Measurements from ENCODE around the gene NLGN1.

DNA sequence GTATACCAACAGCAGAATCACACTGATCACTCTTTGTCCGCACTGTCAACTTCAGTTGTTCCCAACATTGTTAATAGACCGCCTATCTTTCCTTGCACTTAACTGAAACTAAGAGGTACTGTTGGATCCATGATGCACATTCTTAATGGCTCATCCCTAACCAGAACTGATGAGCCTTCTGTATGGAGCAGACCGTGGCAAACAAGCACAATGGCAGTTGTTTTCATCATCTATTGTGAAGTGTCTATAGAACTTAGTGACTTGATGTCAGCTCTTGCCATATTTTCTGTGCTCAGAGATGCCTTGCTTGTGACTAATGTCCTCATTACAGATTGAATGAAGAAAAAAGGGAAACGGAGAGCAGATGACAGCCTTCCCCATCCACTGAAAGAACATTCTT lies 347.4 kb downstream of the NLGN1 start:
- TF ChIP-seq CTCF (IDR thresholded peaks at IDR 0.05; ENCODE audit: poor library complexity) (no peak), EZH2 (IDR thresholded peaks at IDR 0.05; ENCODE audit: borderline replicate concordance) (no peak), EZH2phosphoT487 (IDR thresholded peaks at IDR 0.05; ENCODE audit: low read depth, severe bottlenecking, unreplicated experiment) (no peak)

Data from hepatocyte (in vitro differentiated cells).